HEK293 (cell line): ENCODE data around the gene VPS54.

Experiments used
- CTCF ChIA-PET: fragments of 350-600 bp; formaldehyde crosslinking; extraction: SDS; loops from one replicate; lab custom pipeline; 2021; ENCODE audit warnings: antibody characterized with exemption; lab: Yijun Ruan, JAX
- POLR2A ChIA-PET: fragments of 300-600 bp; formaldehyde crosslinking; extraction: SDS; loops from one replicate; lab custom pipeline; 2020; ENCODE audit warnings: antibody characterized with exemption, inconsistent platforms; lab: Yijun Ruan, JAX
- H3K27ac ChIP-seq: fragments of 200-500 bp; sonication (Bioruptor generic); 2 replicates; pipeline ENCODE4 v1.5.1; 2014; ENCODE audit warnings: low read depth, low read length, control low read depth, inconsistent platforms; ENCODE audit errors: extremely low read depth
- H3K36me3 ChIP-seq, 2 experiments: fragments of 200-500 bp in 1 of 2; sonication (Bioruptor generic) in 1 of 2; 1 replicate in 1 of 2; 2 replicates in 1 of 2; pipeline ENCODE4 v1.5.1; 2014 to 2017; ENCODE audit warnings: inconsistent platforms in 2 of 2, low read length in 2 of 2; ENCODE audit not compliant: control insufficient read depth in 2 of 2, insufficient read depth in 1 of 2
- H3K4me1 ChIP-seq: fragments of 200-500 bp; sonication (Bioruptor generic); 2 replicates; pipeline ENCODE4 v1.5.1; 2014; ENCODE audit warnings: mild to moderate bottlenecking, low read length, inconsistent platforms; ENCODE audit not compliant: control insufficient read depth, insufficient read depth
- H3K4me3 ChIP-seq: 2 replicates; pipeline ENCODE4 v1.5.1; 2011; ENCODE audit warnings: low read depth, mild to moderate bottlenecking, control low read depth, low read length, moderate library complexity
- H3K9me3 ChIP-seq: fragments of 200-500 bp; sonication (Bioruptor generic); 2 replicates; pipeline ENCODE4 v1.5.1; 2014; ENCODE audit warnings: low read depth, low read length, inconsistent platforms; ENCODE audit not compliant: control insufficient read depth, insufficient read depth
- GLIS2 ChIP-seq: fragments of 450-650 bp; formaldehyde crosslinking; IDR thresholded peaks from 2 replicates; pipeline ENCODE4 v1.5.1; 2016; ENCODE audit warnings: missing biosample characterization, missing genetic modification characterization
- KLF9 ChIP-seq: fragments of 450-650 bp; formaldehyde crosslinking; IDR thresholded peaks from 2 replicates; pipeline ENCODE4 v1.5.1; 2016; ENCODE audit warnings: missing biosample characterization, missing genetic modification characterization, low read depth
- SP7 ChIP-seq: fragments of 450-650 bp; formaldehyde crosslinking; IDR thresholded peaks from 2 replicates; pipeline ENCODE4 v1.5.1; 2016; ENCODE audit warnings: missing biosample characterization, missing genetic modification characterization
- TSHZ1 ChIP-seq: fragments of 450-650 bp; formaldehyde crosslinking; IDR thresholded peaks from 2 replicates; pipeline ENCODE4 v1.5.1; 2016; ENCODE audit warnings: missing biosample characterization, missing genetic modification characterization, borderline replicate concordance
- ZBTB20 ChIP-seq: fragments of 450-650 bp; formaldehyde crosslinking; IDR thresholded peaks from 2 replicates; pipeline ENCODE4 v1.5.1; 2016; ENCODE audit warnings: missing biosample characterization, missing genetic modification characterization
- ZBTB48 ChIP-seq: fragments of 450-650 bp; formaldehyde crosslinking; IDR thresholded peaks from 2 replicates; pipeline ENCODE4 v1.5.1; 2016; ENCODE audit warnings: missing biosample characterization, missing genetic modification characterization
- ZNF335 ChIP-seq: fragments of 450-650 bp; formaldehyde crosslinking; conservative IDR thresholded peaks from 2 replicates; pipeline ENCODE4 v1.5.1; 2016; ENCODE audit warnings: missing biosample characterization, missing genetic modification characterization
- ZNF341 ChIP-seq: fragments of 450-650 bp; formaldehyde crosslinking; IDR thresholded peaks from 2 replicates; pipeline ENCODE4; 2016; ENCODE audit warnings: low read depth, missing biosample characterization, missing genetic modification characterization
- ZNF518A ChIP-seq: fragments of 450-650 bp; formaldehyde crosslinking; conservative IDR thresholded peaks from 2 replicates; pipeline ENCODE4 v1.5.1; 2016; ENCODE audit warnings: low read depth, missing biosample characterization, missing genetic modification characterization
- ZNF626 ChIP-seq: fragments of 450-650 bp; sonication (Bioruptor Pico); formaldehyde crosslinking; IDR thresholded peaks from 2 replicates; pipeline ENCODE4 v1.5.1; 2018; ENCODE audit warnings: missing biosample characterization, missing genetic modification characterization, inconsistent platforms
- ZNF629 ChIP-seq: fragments of 450-650 bp; formaldehyde crosslinking; IDR thresholded peaks from 2 replicates; pipeline ENCODE4 v1.5.1; 2017; ENCODE audit warnings: missing biosample characterization, missing genetic modification characterization
- ZNF645 ChIP-seq: fragments of 450-650 bp; formaldehyde crosslinking; IDR thresholded peaks from 2 replicates; pipeline ENCODE4; 2016; ENCODE audit warnings: missing biosample characterization, missing genetic modification characterization
- ZSCAN4 ChIP-seq: fragments of 450-650 bp; formaldehyde crosslinking; IDR thresholded peaks from 2 replicates; pipeline ENCODE4 v1.5.1; 2017; ENCODE audit warnings: missing biosample characterization, missing genetic modification characterization
- TF ChIP-seq, protein P1 (sequence below): fragments of 450-650 bp; formaldehyde crosslinking; conservative IDR thresholded peaks from 2 replicates; pipeline ENCODE4 v1.5.1; 2016; ENCODE audit warnings: low read depth, missing biosample characterization, missing genetic modification characterization

Gene VPS54

DNA sequence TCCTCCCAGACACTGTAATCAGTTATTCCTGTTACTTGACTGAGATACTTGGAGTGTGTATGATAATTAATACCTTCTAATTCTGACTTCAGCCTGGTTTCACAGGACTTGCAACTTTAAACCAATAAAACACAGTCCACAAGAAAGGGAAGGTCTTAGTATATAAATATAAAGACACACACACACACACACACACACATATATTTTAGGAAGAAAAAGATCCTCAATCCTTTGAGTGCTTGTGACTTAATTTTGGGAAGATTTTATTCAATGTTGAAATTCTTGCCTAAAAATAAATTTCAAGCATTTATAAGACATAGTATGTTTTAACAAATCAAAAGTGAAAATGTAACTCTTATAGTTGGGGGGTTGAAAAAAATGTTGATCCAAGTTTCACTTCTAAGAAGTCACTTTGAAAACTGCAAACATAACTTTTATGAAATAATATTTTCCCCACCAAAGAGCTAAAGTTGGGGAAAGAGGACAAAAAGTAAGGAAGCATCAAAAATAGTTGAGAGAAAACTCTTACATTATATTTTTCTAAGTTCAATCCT is 824 bp upstream of the VPS54 start:
- no peaks in the 10 kb centered on the region for H3K36me3 ChIP-seq
- no peaks in the 10 kb centered on the region for H3K9me3 ChIP-seq
- POLR2A ChIA-PET = no interaction called here
- peak overlapping the region; percentile 97 for H3K27ac ChIP-seq
- peak; percentile 37; the same call in 1 of the 2 replicates for TF ChIP-seq ZSCAN4 (tag by site-specific recombination)
- TF ChIP-seq ZNF518A = no peak
- TF ChIP-seq ZNF629 (tag by site-specific recombination) = no peak
- peak; percentile 23; the same call in 1 of the 2 replicates for TF ChIP-seq ZNF335
- TF ChIP-seq ZNF645 (tag by site-specific recombination) = no peak
- TF ChIP-seq SP7 (tag by site-specific recombination) = peak; percentile 94
- peak; percentile 2 for TF ChIP-seq ZBTB20 (tag by site-specific recombination)
- 0 out of 2 replicates have a peak, but pooled peaks have one; percentile 4 for TF ChIP-seq TSHZ1
- TF ChIP-seq, all 188 proteins: peak for 5
- Histone ChIP-seq H3K4me3 (no peak overlapping the region), H3K4me1 (peaks cover 3% of the 10 kb centered on the region)
- CTCF ChIA-PET = no interaction called here

DNA sequence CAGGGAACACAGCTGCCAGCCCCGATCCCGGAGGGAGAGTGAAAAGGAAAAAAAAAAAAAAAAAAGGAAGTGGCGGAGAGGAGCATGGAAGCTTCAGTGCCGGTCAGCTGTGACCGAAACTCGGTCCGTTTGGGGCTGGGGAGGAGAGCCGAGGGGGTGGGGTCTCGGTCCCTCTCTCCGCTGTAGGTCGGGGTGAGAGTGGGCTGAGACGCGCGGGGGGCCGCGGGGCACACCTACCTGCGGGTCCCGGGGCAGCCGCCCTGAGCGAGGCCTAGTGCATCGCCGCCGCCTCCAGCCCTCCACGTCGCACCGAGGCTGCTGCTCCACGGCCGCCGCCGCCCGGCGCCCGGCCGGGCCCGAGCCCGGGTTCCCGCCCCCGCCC is 536 bp downstream of the VPS54 start:
- H3K4me3 ChIP-seq = peak overlapping the region; percentile 75
- no peaks in the 10 kb centered on the region for H3K36me3 ChIP-seq
- H3K9me3 ChIP-seq = no peaks in the 10 kb centered on the region
- H3K27ac ChIP-seq = peak overlapping the region; percentile 97
- POLR2A ChIA-PET = interaction anchor here (0.6 to 0.7 kb wide), 4 partner anchors 122 to 466 kb away, joined by 3 to 7 read pairs (median 6); no protein-coding TSS in a partner anchor
- peaks cover 3% of the 10 kb centered on the region for H3K4me1 ChIP-seq
- CTCF ChIA-PET = no interaction called here
- no peak for TF ChIP-seq ZNF626 (tag by site-specific recombination)
- TF ChIP-seq ZNF341 = peak; percentile 5; the same call in 1 of the 2 replicates
- TF ChIP-seq ZBTB48 (tag by site-specific recombination) = no peak
- TF ChIP-seq, protein P1, sequence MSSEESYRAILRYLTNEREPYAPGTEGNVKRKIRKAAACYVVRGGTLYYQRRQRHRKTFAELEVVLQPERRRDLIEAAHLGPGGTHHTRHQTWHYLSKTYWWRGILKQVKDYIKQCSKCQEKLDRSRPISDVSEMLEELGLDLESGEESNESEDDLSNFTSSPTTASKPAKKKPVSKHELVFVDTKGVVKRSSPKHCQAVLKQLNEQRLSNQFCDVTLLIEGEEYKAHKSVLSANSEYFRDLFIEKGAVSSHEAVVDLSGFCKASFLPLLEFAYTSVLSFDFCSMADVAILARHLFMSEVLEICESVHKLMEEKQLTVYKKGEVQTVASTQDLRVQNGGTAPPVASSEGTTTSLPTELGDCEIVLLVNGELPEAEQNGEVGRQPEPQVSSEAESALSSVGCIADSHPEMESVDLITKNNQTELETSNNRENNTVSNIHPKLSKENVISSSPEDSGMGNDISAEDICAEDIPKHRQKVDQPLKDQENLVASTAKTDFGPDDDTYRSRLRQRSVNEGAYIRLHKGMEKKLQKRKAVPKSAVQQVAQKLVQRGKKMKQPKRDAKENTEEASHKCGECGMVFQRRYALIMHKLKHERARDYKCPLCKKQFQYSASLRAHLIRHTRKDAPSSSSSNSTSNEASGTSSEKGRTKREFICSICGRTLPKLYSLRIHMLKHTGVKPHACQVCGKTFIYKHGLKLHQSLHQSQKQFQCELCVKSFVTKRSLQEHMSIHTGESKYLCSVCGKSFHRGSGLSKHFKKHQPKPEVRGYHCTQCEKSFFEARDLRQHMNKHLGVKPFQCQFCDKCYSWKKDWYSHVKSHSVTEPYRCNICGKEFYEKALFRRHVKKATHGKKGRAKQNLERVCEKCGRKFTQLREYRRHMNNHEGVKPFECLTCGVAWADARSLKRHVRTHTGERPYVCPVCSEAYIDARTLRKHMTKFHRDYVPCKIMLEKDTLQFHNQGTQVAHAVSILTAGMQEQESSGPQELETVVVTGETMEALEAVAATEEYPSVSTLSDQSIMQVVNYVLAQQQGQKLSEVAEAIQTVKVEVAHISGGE = 0 out of 2 replicates have a peak, but pooled peaks have one; percentile 9
- 0 out of 2 replicates have a peak, but pooled peaks have one; percentile 47 for TF ChIP-seq GLIS2 (tag by site-specific recombination)
- TF ChIP-seq ZBTB20 (tag by site-specific recombination) = peak; percentile 54; the same call in 1 of the 2 replicates
- 0 out of 2 replicates have a peak, but pooled peaks have one; percentile 20 for TF ChIP-seq KLF9
